Measurements from ENCODE around the gene UCHL5.
A peak's percentile ranks its signal among the peaks of the same experiment; 100 is the strongest.
"Not testable (repeated sequence)": the region's sequence is repeated elsewhere in the genome, so short reads cannot be mapped to it uniquely, and the experiment has no call there.

The UCHL5 gene

DNA sequence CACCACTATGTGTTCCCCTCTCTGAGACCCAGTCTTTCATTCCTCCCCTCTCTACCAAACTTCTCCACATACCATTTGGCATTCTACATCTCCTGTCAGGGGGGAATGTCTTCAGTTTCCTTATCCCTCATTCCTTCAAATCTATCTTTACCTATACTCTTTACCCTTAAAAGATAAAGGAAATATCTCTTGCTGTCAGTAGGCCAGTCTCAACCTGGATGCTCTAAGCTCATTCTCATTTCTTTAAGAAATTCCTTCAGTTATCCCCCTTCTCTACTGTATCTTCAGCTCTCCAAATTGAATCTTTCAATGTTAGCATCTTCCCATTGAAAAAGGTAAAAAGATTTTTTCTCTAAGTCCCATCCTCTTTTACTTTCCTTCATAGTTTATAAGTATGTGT lies 6.8 kb upstream of the UCHL5 start:
- DNase-seq (ENCODE audit: low read depth in 3 of 3) = no peak

GRCh38 chr1:193062698-193063463 lies 3.7 kb upstream of the UCHL5 start:
- DNase-seq (ENCODE audit: low read depth in 3 of 3) = no peak

GRCh38 chr1:193060938-193061337 lies 1.8 kb upstream of the UCHL5 start:
- DNase-seq (ENCODE audit: low read depth in 3 of 3) = no peak

DNA sequence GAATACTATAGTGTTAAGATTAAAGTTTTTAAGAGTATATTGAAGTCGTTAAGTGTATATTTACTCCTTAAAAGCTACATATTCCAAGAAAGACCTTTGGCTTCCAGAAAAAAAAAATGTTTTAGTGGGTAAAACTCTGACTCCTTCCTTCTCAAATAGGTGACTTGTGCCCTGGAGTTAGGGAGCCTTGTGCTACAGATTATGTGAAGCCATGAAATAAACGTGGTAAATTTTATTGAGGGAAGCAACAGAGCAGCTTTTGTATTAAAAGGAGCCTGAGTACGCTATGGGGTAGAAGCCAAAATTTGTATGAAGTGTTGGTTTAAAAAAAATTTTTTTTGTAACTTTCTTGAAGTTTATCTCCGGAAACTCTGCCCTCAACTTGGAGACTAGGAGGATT lies 1.2 kb upstream of the UCHL5 start:
- no peak for DNase-seq (ENCODE audit: low read depth in 3 of 3)

DNA sequence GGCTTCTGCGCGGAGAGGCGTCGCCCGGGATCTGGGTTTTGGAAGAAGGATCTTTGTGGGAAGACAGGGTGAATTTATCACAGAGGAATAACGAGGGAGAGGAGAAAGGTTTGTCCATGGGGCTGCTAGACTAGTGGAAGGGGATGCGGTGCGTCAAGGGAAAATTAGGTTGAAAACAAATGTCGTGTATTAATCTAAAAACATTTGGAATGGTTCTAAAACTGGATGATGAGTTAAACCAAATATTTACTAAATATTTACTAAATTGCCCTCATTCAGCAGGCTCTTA lies 899 bp upstream of the UCHL5 start:
- DNase-seq (ENCODE audit: low read depth in 3 of 3) = no peak

- DNase-seq (ENCODE audit: low read depth in 3 of 3) = peak; percentile 29 to 66 (median 60)
Observed at GRCh38 chr1:193058529-193059281, 455 bp downstream of the UCHL5 start.

- DNase-seq (ENCODE audit: low read depth in 3 of 3) = no peak
Observed at GRCh38 chr1:193054169-193054675, 4.9 kb downstream of the UCHL5 start.

DNA sequence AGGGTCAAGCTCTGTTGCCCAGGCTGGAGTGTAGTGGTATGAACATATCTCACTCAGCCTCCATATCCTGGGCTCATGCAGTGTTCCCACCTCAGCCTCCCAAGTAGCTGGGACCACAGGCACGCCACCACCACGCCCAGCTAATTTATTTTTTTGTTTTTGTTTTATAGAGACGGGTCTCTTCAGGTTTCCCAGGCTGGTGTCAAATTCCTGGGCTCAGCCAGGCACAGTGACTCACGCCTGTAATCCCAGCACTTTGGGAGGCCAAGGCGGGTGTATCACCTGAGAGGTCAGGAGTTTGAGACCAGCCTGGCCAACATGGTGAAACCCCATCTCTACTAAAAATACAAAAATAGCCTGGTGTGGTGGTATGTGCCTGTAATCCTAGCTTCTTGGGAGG lies 10.2 kb downstream of the UCHL5 start:
- not testable (repeated sequence) for DNase-seq (ENCODE audit: low read depth in 3 of 3)

- DNase-seq (ENCODE audit: low read depth in 3 of 3) = no peak
Observed at GRCh38 chr1:193042766-193043691, 16.1 kb downstream of the UCHL5 start.

DNA sequence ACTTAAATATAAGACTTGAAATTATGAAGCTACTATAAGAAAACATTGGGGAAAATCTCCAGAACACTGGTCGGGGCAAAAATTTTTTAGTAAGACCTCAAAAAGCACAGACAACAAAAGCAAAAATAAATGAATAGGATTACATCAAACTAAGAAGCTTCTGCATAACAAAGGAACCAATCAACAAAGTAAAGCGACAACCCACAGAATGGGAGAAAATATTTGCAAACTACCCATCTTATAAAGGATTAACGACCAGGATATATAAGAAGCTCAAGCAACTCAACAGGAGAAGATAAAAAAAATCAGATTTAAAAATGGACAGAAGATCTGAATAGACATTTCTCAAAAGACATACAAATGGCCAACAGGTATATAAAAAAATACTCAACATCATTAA lies 19.1 kb downstream of the UCHL5 start:
- no peak for DNase-seq (ENCODE audit: low read depth in 3 of 3)

DNA sequence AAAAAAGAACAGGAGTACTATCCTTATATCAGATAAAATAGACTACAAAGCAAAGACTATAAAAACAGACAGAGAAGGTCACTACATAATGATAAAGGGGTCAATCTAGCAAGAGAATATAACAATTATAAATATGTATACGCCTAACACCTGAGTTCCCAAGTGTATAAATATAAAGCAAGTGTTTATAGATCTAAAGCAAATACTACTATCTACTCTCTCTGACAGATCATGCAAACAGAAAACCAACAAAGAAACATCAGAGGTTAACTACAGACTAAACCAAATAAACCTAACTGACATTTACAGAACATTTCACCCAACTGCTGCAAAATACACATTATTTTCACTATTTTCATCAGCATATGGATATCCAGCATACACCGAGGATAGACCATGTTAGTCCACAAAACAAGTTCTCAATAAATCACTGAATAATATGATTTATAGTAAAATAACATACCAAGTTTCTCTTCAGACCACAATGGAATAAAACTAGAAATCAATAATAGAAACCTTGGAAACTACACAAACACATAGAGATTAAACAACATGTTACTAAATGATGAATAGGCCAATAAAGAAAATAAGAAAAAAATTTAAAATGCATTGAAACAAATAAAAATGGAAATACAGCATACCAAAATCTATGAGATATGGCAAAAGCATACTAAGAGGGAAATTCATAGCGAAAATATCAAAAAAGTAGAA lies 22.7 kb downstream of the UCHL5 start:
- DNase-seq (ENCODE audit: low read depth in 3 of 3) = no peak

DNA sequence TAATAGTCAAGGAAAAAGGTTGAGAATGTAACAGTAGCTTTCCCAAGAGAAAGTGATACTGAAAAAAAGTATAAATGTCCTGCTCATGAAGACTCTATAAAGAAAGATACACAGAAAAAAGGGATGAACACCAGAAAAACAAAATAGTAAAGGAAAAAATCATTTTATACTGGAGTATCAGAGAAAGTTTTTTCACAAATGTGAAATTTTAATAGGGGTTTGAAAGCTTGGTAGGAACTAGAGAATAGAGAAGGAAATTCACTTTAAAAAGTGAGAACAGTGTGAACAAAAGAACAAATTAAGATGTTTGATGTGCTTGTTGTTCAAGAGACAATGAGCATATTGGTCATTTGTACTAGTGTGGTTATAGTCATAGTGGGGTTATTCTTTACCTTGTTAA lies 25.6 kb downstream of the UCHL5 start:
- no peak for DNase-seq (ENCODE audit: low read depth in 3 of 3)

- not testable (repeated sequence) for DNase-seq (ENCODE audit: low read depth in 3 of 3)
Observed at GRCh38 chr1:193032643-193033427, 26.3 kb downstream of the UCHL5 start.

- no peak for DNase-seq (ENCODE audit: low read depth in 3 of 3)
Observed at GRCh38 chr1:193031431-193031830, 27.7 kb downstream of the UCHL5 start.

DNA sequence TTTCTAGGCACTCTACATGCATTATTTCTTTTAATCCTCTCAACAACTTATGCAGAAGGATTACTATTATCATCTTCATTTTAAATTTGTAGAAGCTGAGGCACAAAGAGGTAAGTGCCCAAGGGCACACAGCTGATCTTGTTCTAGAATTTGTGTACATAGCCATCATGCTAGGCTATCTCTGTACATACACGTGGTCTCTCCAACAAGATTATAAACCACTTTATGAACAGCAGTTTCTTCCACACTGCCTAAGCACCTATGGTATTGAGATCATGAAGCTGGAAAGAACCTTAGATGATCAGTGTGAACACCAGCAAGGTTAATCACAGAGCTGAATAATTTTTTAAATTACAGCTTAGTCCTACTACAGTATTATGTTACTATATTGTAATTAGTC lies 28.9 kb downstream of the UCHL5 start:
- no peak for DNase-seq (ENCODE audit: low read depth in 3 of 3)

DNA sequence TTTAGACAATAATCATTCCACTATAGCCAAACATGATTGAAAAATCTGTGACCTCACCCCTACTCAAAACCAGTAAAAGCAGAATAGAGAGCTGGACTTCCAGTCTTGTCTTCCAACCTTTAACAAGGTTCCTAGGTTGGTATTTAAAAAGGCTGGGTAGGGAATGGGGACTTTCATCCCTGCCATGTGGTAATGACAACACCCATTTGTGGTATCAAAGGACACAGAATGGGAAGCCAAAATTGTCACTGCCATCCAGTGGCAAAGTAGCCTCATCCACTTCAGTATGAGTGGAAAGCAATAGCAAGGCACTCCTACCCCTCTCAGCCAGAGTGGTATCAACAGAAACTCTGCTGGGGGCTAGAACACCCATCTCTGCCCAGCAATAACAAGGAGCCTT lies 33.9 kb downstream of the UCHL5 start:
- no peak for DNase-seq (ENCODE audit: low read depth in 3 of 3)

GRCh38 chr1:193019442-193020026 lies 39.6 kb downstream of the UCHL5 start:
- no peak for DNase-seq (ENCODE audit: low read depth in 3 of 3)

GRCh38 chr1:193016788-193017187 lies 42.4 kb downstream of the UCHL5 start:
- no peak for DNase-seq (ENCODE audit: low read depth in 3 of 3)

DNA sequence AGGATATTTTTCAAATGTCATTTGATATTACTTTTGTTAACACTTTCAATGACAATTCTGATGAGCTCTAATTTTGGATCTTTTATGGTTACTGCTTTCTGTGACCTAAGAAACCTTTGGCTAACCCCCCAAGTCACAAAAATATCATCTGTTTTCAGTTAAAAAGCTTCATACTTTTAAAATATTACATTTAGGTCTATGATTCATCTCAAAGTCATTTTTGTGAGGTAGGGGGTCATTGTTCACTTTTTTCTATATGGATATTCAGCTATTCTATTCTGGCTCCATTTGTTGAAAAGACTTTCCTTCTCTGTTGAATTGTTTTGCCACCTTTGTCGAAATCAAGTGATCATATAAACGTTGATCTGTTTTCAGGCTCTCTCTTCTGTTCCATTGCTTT lies 44.8 kb downstream of the UCHL5 start:
- no peak for DNase-seq (ENCODE audit: low read depth in 3 of 3)

DNA sequence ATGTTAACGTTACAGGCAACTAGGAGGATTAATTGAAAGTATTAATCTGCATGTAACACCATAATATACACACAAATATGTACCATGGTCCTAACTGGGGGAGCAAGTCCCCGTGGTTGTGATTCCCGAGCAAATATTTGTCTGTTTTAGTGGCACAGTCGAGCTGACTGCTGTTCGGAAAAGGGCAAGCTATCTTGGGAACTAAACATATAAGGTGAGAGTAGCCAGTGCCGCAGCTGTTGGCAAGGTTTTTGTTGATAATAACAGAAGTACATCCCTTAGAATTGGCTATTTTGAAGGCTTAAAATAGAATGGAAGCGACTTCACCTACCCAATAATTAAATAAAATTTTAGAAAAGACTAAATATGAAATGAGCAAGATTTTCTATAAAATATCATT lies 45.5 kb downstream of the UCHL5 start:
- DNase-seq (ENCODE audit: low read depth in 3 of 3) = no peak
